ENCODE measurements around the gene SGTA.

The SGTA gene

DNA sequence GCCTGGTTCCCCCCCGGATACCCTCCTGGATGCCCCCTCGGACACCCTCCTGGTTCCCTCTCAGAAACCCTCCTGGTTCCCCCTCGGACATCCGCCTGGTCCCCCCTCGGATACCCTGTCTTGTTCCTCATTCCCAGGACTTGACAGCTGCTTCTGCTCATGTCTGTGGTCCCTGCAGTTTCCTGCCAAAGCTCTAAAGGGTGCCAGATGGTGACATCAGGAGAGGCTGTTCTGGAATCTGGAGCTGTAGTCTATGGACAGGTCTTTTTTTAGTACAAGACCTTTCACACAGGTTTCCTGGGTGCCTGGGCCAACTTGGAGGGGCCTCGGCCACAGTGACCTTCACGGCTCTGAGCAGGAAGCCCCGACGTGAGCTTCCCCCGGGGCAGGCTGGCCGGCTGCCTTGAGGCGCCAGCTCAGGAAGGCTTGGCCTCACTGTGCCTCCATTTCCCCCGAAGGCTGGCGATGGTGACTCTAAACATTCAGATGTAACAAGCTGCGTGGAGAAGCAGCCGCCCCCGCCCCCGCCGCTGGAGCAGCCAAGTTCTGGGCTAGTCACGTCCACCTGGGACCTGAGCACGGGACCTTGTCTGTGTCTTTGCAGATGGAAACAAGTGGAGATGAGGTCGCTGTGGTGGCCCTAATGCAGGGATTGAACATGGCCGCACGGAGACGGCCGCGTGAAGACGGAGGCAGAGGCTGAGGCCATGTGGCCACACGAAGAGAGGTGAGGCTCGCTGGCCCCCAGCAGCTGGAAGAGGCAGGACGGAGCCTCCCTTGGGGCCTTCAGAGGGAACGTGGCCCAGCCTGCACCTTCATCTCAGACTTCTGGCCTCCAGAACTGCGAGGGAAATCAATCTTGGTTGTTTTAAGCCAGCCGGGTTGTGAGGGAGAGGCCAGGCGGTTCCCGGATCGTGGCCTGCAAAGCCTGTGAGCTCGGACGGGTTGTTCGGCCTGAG is 12.7 kb downstream of the SGTA start:
- DNase-seq (ENCODE audit: low read depth): no peak

DNA sequence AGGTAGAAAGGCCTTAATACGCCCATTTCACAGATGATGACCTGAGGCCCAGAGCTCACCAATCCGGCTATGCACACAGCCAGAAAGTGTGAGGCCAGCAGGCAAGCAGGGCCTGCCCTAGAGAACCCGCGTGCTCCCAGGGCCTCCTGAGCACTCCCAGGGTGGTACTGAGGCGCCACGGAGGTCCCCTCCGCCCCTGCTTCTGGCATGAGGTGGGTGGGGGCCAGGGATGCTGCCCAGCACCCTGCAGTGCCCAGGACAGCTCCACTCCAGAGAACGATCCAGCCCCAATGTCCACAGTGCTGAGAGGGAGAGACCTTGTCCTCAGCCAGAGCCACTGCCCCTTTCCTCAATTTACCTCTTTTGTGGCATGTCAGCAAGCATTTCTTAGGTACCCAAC is 13.9 kb downstream of the SGTA start:
- DNase-seq (ENCODE audit: low read depth): no peak

DNA sequence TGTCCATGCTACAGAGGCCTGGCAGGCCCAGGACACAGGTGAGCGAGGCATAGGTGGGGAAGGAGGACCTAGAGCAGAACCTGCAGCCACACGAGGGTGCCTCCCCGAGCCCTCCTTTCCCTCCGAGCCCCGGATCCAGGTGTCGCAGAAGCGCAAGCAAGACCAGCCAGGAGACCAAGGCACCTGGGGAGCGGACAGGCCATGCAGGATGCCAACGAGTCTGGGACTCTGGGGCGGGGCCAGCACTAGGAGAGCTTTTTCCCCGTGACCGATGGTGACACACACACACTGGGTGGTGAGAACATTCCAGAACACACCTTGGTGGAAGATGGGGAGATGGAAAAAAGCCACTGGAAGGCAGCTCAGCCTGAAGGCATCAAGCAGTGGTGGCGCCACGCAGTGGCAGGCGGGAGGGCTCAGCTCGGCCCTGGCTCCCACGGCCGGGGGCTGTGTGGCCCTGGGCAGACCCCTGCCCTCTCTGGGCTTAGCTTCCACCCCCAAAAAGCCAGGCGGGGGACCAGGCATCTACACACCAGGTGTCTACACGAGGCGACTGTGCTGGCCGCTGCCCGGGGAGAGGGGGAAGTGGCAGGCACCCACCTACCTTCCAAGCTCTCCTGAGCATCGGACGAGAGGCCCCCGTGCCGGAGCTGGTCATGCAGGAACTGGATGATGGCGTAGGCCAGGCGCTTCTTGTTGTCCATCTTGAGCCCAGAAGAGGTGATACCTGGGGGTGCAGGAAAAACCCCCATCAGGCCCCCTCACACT is 14.5 kb downstream of the SGTA start:
- no peak for DNase-seq (ENCODE audit: low read depth)

DNA sequence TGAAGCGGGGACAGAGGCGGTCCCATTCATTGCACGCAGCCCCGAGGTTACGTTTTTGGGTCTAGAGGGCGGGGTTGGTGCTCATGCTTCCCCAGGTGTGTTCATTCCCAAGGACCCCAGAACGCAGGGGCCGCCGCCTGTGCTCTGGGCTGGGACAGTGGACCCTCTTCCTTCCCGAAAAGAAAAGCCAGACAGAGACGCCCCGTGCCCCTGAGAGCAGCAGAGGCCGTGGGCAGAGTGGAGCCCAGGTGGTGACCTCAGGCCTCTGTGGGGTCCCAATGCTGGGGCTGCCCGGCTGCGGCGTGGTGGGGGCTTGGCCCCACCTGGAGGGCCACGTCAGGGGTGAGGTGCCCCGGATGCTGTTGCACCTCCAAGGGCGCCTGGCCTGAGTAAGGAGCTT is 15.4 kb downstream of the SGTA start:
- DNase-seq (ENCODE audit: low read depth): no peak

- DNase-seq (ENCODE audit: low read depth): no peak
Observed at GRCh38 chr19:2766594-2767372, 16.3 kb downstream of the SGTA start.

- no peak for DNase-seq (ENCODE audit: low read depth)
Observed at GRCh38 chr19:2765376-2765775, 17.7 kb downstream of the SGTA start.

GRCh38 chr19:2764945-2765344 is 18.1 kb downstream of the SGTA start:
- no peak for DNase-seq (ENCODE audit: low read depth)

DNA sequence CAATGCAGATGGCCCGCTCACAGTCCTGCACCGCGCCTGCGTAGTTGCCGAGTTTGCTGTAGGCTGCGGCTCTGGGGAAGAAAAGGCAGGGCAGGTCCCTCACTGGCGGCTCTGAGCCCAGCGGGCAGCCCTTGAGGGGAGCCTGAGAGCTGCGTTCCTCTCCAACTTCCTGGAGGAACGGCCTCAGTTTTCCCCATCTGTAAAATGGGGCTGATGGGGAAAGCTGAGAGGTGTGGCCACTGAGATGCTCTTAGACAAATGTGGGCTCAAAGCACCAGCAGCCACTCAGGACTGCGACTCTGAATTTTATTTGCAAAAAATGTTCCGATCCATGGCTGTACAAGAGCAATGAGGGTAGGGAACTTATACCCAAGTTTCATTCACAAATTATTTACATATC is 19.4 kb downstream of the SGTA start:
- no peak for DNase-seq (ENCODE audit: low read depth)

DNA sequence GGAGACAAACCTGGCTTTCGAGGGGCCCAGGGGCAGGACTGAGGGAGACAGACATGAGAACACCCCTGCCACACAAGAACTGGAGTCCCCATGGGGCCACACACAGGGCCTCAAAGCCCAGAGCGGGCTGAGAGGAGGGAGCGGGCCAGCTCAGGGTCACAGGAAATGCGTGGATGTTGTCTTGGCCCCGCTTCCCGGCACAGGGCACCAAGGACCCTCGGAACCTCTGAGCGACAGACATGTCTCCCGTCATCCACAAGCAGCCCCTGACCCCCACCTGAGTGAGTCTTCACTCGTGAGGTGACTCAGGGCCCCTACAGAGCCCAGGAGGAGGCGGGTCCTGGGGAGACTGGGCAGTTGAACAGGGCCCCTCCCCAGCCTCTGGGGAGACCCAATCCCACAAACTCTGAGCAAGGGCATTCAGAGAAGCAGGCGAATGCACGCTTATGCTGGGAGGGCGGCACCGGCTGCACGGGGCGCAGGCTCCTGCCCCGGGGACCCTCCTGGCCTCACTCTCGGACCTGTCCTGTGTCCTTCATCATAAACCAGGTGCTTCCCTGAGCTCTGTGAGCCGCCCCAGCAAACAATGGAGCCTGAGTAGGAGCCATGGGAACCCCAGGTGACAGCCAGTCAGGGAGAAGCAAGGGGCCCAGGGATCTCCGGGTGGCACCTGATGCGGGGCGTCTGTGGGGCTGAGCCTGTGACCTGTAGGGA is 20.1 kb downstream of the SGTA start:
- no peak for DNase-seq (ENCODE audit: low read depth)

DNA sequence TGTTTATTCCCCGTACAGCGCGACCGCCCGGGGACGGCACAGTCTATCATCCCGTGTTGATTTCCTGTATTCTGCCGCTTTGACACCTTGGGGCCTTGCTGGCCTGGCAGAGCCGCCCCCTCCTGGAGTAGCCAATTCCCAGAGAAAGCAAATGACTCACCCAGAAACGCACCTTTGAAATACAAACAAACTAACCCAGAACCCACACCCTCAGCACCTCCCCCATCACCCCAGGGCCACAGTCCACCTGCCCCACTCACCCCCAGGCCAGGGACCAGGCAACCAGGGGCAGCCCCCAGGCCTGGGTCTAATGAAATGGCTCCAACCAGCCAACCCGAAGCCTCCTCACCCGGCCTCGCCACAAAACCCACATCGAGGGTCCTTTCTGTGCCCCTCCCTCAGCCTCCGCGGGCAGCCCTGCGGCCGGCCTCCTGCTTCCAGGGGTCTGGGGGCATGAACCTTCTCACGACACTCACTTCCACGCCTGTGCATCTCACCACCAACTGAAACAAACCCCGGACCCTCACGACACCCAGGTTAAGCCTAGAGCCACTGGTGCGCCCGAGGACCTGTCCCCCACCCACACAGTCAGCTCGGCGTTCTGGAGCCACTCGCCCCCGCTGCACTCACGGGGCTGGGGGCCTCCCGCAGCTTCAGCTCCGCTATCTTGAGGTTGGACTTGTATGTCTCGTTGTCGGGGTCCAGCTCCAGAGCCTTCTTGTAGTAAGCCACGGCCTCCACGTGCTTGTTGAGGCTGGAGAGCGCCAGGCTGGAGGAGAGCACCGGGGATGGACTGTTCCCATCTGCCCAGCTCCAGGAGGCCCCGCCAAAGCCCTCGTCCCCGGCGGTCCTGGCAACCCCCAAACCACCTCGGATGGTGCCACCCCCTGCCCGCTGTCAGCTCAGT is 20.9 kb downstream of the SGTA start:
- DNase-seq (ENCODE audit: low read depth): no peak

DNA sequence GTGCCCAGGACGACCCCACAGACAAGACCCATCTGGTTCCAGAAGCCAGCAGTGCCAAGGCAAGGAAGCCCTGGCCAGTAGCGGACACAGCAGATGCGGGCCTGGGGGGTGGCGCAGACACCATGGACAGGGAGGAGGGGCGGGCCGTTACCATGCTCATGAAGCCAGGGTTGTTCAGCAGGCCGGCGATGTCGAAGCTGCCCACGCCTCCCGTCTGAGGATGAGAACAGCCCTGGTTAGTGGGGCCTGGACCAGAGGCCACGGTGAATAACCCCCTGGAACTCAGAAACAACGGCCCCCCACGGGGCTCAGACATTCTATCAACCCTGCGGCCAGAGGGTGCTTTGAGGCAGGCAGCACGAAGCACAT is 21.8 kb downstream of the SGTA start:
- no peak for DNase-seq (ENCODE audit: low read depth)

GRCh38 chr19:2759965-2760364 is 23.1 kb downstream of the SGTA start:
- no peak for DNase-seq (ENCODE audit: low read depth)

- DNase-seq (ENCODE audit: low read depth): no peak
Observed at GRCh38 chr19:2759362-2759761, 23.7 kb downstream of the SGTA start.

GRCh38 chr19:2758601-2759313 is 24.3 kb downstream of the SGTA start:
- DNase-seq (ENCODE audit: low read depth): no peak

GRCh38 chr19:2756921-2757881 is 25.9 kb downstream of the SGTA start:
- no peak for DNase-seq (ENCODE audit: low read depth)

DNA sequence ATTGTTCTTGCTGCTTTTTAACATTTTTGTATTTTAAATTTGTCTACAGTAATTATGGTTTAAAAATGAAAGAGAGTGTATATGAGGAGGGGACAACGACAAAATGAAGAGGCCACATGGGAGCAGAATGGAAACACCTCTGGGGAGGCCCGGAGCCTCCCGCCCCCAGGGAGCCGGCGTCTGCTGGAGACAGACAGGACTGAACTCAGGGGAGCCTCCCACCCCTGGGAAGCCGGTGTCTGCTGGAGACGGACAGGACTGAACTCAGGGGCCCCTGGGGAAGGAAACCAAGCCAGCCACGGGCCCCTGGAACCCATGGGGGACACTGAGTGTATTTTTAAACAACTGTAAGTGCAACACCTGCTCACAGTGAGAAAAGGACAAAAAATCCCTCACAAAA is 26.6 kb downstream of the SGTA start:
- DNase-seq (ENCODE audit: low read depth): no peak

DNA sequence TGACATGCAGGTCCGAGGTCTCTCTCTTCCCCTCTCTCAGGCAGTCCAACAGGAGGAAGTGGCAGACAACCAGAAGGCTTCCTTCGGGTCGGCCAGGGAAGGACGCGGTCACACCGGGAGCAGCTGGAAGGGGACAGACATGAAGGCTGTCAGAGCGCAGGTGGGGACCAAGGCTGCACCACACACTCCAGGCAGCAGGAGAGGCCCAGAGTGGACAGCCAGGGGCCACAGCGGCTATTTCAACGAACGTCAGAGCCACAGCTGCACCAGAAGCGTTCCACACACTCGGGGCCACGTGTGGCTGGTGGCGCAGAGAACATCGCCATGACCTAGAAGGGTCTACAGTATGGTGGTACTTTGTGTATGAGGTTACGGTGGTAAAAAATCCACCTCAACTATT is 27.3 kb downstream of the SGTA start:
- no peak for DNase-seq (ENCODE audit: low read depth)

GRCh38 chr19:2755448-2755705 is 27.7 kb downstream of the SGTA start:
- no peak for DNase-seq (ENCODE audit: low read depth)
